ENCODE results near the gene TMBIM4.
A peak's percentile ranks its signal among the peaks of the same experiment; 100 is the strongest.

The TMBIM4 gene

DNA sequence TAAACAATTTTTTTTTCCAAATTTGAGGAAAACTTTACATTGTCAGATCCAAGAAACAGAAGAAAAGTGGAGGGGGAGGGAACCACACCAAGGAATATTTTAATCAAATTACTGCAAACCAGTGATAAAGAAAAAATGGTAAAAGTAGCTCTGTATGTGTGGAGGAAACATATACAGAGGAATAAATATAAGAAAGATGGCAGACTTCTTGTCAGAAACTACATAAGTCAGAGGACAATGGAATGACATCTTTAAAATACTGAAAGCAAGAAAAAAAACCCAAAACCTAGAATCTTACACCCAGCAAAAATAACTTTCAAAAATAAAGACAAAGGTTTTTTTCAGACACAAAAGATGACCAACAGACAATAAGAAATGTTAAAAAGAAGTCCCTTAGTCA, 29.1 kb downstream of the TMBIM4 start:
- no peak for DNase-seq (ENCODE audit: low read depth)

DNA sequence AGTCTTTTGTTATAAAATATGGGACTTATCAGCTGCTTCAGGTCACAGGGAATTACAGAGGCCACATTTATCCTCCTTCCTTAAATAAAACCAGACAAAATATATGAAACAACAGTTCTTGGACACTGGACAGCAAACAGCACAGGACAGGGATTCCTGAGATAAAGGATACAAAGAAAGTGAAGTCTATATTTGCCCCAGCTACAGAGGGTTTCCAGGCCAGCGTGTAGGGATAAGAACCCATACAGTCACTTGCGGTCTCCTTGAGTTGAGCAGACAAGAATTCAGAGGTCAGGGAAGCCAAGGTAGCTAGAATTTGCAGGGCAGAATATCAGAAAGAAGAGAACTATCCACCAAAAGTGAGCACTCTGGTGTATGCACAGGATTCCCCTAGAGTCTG, 30.5 kb downstream of the TMBIM4 start:
- DNase-seq (ENCODE audit: low read depth), result no peak

DNA sequence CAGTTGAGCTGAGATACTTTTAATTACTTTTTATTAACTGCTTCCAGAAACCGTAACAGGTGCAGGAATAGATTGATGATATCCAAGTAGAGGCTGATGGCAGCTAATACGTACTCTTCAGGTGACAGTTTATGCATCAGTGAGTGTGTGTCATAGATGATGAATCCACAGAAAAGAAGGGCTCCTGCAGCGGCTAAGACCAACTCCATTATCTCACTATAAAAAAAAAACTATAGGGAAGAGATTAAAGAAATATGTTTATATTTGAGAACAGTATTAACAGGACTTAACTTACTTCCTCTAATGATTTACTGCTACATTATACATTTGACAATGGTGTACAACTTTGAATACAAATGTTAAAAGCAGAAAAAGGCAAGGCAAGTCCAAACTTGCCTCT, 31.9 kb downstream of the TMBIM4 start:
- DNase-seq (ENCODE audit: low read depth), result no peak

DNA sequence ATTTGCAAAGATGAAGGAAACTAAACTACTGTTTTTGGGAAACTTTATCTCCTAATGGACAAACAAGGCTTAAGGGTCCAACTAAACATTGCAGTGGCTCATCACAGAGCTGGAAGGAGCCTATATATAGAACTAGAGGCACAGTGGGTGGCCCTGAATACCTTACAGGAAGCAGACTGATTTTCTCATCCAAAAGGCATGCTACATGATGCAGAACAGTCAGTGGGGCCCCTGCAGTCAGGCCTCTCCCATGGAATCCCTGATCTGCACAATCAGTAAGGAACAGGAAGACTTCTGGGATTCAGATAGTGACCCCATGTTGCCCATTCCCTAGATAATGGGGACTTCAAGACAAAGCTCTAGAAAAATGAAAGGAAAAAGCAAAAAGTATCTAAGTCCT, 37.4 kb downstream of the TMBIM4 start:
- DNase-seq (ENCODE audit: low read depth), result no peak

DNA sequence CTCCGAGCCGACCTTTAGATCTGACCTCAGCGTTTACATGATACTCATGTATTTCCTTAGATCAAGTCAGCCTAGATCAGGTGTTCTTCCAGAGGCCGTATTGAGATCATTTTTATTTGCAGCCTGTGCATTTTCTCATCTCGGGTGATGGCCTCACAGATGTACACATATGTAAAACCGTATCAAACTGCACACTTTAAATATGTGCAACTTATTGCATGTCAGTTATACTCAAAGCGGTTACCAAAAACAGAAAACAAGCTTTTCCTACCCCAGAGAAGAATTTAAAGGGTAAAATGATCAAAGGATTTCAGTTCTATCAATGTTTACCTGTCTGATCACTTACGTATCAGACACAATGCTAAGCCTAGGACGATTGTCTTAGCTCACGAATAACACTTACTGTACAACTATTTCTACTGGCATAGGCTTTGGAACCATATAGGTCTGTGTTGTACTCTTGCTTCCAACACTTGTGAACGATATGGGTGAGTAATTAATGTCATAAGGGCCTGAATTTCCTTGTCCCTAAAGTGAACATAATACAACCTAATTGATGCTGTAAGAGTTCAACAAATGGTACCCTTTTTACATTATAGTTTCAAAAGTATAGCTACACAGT, 38.6 kb downstream of the TMBIM4 start:
- DNase-seq (ENCODE audit: low read depth), result no peak

- DNase-seq (ENCODE audit: low read depth), result peak; percentile 81
Observed at GRCh38 chr12:66130267-66131066, 39.3 kb downstream of the TMBIM4 start, which contains the start of gene LLPH. Gene LLPH (minus strand): TSS chr12:66130750. CDS start chr12:66129106, 1,644 bp downstream.

DNA sequence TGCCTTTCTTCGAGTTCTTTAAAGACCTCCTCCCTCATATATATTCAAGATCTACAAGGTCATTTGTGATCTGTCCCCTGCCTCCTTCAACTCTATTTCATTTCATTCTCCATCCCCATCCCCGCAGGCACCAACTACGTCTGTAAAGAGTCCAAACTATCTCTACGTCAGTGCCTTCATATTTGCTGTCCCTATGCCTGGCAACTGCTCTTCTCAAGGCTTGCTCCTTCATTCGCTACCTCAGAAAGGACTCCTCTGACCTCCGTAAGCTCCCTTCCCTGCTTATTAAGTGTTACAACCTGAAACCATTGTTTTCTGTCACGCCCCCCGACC, 39.9 kb downstream of the TMBIM4 start:
- DNase-seq (ENCODE audit: low read depth), result no peak

DNA sequence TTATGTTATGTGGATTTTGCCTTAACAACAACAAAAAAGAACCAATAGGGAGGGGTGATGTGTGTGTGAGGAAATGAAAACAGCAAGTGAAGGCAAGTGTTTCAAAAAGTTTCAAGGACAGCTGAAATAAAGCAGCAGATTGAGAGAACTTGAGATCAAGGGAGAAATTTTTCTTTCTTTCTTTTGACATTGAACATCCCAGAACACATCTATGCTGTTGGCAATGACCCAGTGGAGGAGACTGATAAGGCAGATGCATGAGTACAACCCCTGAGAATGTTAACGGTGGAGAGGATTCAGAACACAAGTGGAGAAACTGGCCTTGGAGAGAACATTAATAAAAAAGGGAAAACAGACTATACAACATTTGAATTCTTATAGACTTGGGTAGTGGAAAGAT, 42.1 kb downstream of the TMBIM4 start:
- no peak for DNase-seq (ENCODE audit: low read depth)

GRCh38 chr12:66120477-66120876, 49.3 kb downstream of the TMBIM4 start:
- DNase-seq (ENCODE audit: low read depth), result no peak

- DNase-seq (ENCODE audit: low read depth), result no peak
Observed at GRCh38 chr12:66119870-66120241, 49.9 kb downstream of the TMBIM4 start.

DNA sequence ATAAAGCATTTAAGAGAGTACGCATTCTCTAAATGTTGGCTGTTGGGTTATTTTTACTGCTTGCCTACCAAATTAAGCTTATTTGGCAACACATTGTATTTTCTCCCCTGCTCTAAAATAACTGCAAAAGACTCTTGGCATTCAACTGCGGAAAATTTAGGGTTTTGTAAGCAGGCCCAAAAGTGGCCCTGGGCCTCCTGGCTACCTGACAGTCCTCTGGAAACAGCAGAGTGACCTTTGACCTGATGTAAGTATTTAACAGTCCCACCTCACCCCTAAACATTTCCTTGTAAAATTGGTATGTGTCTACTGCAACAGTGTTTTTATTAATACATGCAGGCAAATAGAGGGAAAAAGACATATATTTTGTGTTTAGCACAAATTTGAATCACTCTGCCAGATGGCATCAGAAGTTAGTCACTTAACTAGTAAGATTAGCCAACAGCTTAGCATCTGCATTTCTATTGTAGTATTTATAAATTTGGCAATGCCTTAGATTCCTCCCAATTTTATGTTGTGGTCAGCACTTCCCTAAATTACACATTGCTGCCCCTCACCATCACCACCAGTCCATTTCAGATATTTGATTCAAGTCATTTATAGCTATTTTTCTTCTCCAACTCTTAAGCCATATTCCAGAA, 50.4 kb downstream of the TMBIM4 start:
- no peak for DNase-seq (ENCODE audit: low read depth)

- no peak for DNase-seq (ENCODE audit: low read depth)
Observed at GRCh38 chr12:66118240-66118891, 51.4 kb downstream of the TMBIM4 start.

DNA sequence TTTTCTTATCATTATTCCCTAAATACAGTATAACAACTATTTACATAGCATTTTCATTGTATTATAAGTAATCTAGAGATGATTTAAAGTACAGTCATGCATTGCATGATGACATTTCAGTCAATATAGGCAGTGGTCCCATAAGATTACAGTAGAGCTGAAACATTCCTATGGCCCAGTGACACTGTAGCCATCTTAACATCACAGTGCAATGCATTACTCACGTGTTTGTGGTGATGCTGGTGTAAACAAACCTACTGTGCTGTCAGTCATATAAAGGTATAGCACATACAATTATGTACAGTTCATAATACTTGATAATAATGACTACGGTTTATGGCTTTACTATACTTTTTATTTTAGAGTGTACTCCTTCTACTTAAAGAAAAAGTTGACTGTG, 52.6 kb downstream of the TMBIM4 start:
- no peak for DNase-seq (ENCODE audit: low read depth)

DNA sequence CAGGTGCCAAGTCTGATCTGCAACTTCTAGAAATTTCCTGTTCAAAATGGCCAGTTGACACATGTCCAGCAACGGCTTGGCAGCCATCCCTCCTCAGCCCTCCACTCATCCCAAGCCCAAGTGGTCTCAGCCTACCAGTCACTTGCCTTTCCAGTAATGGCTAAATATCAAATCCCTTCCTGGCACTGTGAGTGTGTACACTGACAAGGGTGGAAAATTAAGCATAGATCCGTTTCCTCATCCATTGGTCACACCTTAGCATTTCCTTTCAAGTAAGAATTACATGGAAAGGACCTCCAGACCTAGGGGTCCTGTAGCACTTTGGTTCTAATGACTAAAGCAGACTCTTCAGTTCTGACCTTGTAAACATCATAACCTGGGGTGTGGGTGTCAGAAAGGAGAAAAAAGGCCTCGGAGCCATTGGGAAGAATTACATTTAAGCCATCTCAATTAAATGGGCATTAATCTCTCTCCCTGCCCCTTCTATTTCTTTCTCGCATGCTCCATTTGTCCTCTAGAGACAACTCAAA, 54.7 kb downstream of the TMBIM4 start:
- no peak for DNase-seq (ENCODE audit: low read depth)

DNA sequence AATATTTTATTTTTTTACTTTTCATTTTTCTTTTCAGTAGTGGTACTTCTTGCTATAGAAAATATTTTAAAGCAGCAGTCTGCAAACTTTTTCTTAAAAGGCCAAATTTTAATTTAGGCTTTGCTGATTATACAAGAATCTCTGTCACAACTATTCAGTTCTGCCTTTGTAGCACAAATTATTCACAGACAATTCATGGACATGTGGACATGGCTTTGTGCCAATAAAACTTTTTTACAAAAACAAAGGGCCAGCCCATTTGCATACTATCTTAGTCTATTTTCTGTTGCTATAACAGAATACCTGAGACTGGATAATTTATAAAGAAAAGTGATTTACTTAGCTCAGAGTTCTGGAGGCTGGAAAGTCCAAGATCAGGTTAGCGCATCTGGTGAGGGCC, 56.3 kb downstream of the TMBIM4 start:
- DNase-seq (ENCODE audit: low read depth), result no peak

- DNase-seq (ENCODE audit: low read depth), result no peak
Observed at GRCh38 chr12:66111605-66112004, 58.2 kb downstream of the TMBIM4 start.

- no peak for DNase-seq (ENCODE audit: low read depth)
Observed at GRCh38 chr12:66109056-66109455, 60.7 kb downstream of the TMBIM4 start.

- DNase-seq (ENCODE audit: low read depth), result no peak
Observed at GRCh38 chr12:66108386-66108785, 61.4 kb downstream of the TMBIM4 start.

- peak; percentile 24 for DNase-seq (ENCODE audit: low read depth)
Observed at GRCh38 chr12:66107451-66107915, 62.3 kb downstream of the TMBIM4 start.

DNA sequence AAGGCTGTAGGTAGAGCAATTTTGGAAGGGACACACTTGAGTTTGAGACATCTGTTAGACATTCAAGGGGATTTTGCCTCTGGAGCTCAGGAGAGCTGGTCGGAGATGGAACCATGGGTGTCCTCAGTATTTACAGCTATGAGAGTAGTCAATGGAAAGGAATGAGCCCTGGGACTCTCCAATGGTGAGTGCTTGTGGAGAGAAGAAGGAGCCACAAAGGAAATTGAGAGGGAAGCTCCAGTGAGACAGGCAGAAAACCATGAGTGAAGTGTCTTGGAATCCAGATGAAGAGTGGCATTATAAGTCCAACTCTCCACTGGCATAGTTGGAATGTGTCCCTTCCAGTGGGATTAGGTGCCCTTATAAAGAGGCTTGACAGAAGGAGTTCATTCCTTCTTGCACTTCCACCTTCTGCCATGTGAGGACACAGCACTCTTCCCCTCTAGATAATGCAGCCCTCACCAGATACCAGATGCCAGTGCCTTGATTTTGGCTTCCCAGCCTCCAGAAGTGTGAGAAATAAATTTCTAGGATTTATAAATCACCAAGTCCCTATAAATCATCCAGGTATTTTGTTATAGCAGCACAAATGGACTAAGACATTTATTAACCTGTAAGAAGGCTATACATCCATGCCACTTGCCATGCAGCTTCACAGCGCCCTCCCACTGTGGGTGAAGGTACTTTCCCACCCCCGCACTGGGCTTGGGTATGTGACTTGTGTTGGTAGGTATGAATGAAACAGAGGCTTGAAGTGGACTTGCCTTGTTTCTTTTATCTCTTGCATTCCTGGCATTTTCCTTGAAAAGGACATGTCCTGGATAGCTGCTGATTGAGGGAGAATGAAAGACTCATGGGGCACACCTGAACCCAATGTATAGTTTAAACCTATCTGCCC, 66.5 kb downstream of the TMBIM4 start:
- DNase-seq (ENCODE audit: low read depth), result no peak

DNA sequence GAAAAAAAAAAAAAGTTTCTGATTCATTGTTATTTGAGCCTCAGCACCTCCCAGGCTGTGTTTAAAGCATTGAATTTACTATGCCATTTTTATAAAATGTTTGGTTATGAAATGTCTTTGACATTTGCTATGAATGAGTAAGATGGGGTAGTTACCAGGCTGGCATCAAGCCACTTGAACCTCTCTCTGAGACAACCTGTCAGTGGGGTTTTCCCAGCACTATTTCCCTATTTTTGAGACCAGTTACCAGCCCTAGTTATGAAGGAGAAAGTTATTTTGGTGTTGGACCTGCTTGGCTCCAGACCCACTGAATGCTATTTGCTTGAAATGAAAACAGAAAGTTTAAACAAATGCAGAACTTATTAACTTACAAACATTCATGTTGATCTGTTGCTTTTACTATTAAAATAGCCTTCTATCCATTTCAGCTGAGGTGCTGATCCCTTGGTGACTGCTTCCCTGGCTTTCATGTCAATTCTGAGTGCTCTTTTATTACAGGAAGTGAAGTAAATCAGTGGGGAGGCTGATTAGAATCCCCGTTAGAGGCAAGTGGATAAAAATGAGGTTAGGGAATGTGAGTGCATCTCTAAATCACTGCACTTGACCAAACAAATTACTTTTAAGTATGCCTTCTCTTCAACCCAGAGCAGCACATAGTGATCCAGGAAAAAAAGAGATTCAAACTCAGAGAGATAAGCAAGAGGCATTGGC, 77.1 kb downstream of the TMBIM4 start:
- no peak for DNase-seq (ENCODE audit: low read depth)

Data from stimulated activated CD8-positive, alpha-beta memory T cell treated with anti-CD3 and anti-CD28 coated beads, Interleukin-12 subunit alpha, Interleukin-12 subunit beta, amount 100 ng/mL, for 1 hour (primary cell).